NB4 (cell line): ENCODE measurements around the gene OSBPL2.

Source experiments
- POLR2A ChIP-seq: IDR thresholded peaks from 2 replicates; pipeline ENCODE4 v1.6.1; 2011; ENCODE audit warnings: mild to moderate bottlenecking; ENCODE audit not compliant: insufficient read length; ENCODE audit errors: extremely low read depth
- TF ChIP-seq, protein P1 (sequence below): IDR thresholded peaks from one replicate; pipeline ENCODE4 v1.5.1; 2012; ENCODE audit warnings: low read depth, low read length
- TF ChIP-seq, protein P2 (sequence below): IDR thresholded peaks from 2 replicates; pipeline ENCODE4 v1.6.1; 2011; ENCODE audit warnings: low read depth, low read length

DNA sequence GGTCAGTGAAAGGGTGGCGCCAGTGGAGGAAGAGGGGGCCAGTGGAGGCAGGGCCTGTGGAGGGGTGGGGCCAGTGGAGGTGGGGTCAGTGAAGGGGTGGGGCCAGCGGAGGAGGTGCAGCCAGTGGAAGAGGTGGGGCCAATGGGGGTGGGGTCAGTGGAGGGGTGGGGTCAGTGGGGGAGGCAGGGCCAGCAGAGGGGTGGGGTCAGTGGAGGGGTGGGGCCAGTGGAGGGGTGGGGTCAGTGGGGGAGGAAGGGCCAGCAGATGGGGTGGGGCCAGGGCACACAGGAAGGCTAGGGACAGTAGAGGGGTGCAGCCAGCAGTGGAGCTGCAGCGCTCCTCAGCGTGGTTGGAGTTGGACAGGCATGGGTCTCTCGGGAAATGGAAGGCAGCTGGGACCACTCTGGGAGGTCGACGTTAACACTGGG lies 83.2 kb downstream of the OSBPL2 start:
- TF ChIP-seq POLR2A = no peak
- TF ChIP-seq, protein P1, sequence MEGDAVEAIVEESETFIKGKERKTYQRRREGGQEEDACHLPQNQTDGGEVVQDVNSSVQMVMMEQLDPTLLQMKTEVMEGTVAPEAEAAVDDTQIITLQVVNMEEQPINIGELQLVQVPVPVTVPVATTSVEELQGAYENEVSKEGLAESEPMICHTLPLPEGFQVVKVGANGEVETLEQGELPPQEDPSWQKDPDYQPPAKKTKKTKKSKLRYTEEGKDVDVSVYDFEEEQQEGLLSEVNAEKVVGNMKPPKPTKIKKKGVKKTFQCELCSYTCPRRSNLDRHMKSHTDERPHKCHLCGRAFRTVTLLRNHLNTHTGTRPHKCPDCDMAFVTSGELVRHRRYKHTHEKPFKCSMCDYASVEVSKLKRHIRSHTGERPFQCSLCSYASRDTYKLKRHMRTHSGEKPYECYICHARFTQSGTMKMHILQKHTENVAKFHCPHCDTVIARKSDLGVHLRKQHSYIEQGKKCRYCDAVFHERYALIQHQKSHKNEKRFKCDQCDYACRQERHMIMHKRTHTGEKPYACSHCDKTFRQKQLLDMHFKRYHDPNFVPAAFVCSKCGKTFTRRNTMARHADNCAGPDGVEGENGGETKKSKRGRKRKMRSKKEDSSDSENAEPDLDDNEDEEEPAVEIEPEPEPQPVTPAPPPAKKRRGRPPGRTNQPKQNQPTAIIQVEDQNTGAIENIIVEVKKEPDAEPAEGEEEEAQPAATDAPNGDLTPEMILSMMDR = no peak
- TF ChIP-seq, protein P2, sequence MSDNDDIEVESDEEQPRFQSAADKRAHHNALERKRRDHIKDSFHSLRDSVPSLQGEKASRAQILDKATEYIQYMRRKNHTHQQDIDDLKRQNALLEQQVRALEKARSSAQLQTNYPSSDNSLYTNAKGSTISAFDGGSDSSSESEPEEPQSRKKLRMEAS = no peak
